Neural progenitor cell (in vitro differentiated cells): ENCODE data around the gene EFTUD2.

Experiments
- CTCF ChIP-seq: fragments of 200-600 bp; sonication (generic); IDR thresholded peaks from 2 replicates; pipeline ENCODE4 v1.5.1; 2017; ENCODE audit warnings: antibody characterized with exemption, mild to moderate bottlenecking
- EZH2 ChIP-seq: fragments of 200-600 bp; sonication (generic); IDR thresholded peaks from 2 replicates; pipeline ENCODE4 v1.6.1; 2017; ENCODE audit warnings: antibody characterized with exemption, mild to moderate bottlenecking, moderate library complexity
- EZH2phosphoT487 ChIP-seq: fragments of 200-600 bp; sonication (generic); IDR thresholded peaks from 2 replicates; pipeline ENCODE4 v1.6.1; 2017; ENCODE audit warnings: antibody characterized with exemption

- no peak for TF ChIP-seq CTCF
- no peak for TF ChIP-seq EZH2
- TF ChIP-seq EZH2phosphoT487: no peak
Measured at GRCh38 chr17:44927696-44928095, 28.5 kb upstream of the EFTUD2 start.
